ENCODE data around the gene TRAK1. TPM values are rescaled to one million over a fixed set of nuclear protein-coding genes. Genes with fewer than 3 reads are reported as not detected.

TRAK1 gene
- total RNA-seq, 1 experiment from 2014 or later = 15.5 TPM

DNA sequence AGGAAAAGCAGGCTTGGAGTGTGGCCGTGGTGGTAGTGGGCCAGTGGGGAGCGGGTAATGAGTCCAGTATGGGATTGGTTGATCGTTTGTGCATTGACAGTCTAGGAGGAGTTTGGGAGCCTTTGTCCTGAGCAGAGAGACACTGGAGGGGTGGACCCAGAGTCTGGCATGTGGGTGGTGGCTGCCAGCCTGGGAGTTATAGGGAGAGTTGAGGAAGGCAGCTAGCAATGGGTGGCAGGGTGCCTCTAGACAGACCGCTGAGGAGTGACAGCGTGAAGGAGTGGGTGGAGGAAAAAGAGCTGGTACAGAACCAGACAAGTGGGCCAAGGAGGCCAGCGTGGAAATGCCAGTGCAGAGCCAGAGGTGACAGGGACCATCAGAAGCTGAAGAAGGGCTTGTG lies 176.7 kb downstream of the TRAK1 start:
- no peak for DNase-seq (ENCODE audit: extremely low read depth, low read depth)

DNA sequence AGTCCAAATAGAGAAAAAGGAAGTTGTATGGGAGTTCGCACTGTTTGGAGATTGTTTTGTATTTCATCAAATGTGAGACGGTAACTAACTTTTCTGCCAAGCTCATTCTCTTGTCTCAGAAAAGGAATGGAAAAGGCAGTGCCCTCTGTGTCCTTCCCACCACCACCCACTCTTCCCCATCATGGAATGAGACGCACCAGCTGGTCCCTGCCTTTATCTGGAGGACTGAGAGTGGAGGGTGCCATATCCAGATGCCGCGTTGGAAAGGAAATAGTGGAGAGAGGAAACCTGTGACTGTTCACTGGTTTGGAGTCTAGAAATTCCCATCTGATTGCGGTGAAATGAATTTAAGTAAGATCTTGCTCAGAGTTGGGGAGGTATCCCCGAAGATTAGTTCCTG lies 178.5 kb downstream of the TRAK1 start:
- DNase-seq (ENCODE audit: extremely low read depth, low read depth) = no peak

DNA sequence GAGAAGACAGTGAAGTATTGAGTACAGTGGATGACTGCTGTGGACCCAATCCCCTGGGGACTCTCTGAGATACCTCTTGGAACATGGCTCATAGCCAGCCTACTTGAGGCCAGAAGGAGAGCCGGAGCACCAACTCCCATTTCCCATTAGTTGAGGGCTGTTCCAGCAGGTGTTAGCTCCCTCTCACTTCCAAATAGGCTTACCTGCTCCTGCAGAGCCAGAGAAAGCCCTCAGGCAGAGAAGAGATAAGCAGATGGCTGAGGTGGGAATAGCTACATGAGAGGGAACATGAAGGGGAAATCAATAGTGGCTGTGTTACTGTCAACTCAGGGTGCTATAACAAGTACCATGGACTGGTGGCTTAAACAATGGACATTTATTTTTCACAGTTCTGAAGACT lies 179.4 kb downstream of the TRAK1 start:
- DNase-seq (ENCODE audit: extremely low read depth, low read depth) = no peak

DNA sequence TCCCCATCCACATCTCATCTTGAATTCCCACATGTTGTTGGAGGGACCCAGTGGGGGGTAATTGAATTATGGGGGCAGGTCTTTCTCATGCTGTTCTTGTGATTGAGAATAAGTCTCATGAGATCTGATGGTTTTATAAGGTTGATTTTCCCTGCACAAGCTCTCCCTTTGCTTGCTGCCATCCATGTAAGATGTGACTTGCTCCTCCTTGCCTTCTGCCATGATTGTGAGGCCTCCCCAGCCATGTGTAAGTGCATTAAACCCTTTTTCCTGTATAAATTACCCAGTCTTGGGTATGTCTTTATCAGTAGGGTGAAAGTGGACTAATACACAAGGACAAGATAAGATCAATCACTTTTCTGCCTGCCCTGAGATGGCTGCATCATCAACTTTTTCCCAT lies 180.6 kb downstream of the TRAK1 start:
- no peak for DNase-seq (ENCODE audit: extremely low read depth, low read depth)

DNA sequence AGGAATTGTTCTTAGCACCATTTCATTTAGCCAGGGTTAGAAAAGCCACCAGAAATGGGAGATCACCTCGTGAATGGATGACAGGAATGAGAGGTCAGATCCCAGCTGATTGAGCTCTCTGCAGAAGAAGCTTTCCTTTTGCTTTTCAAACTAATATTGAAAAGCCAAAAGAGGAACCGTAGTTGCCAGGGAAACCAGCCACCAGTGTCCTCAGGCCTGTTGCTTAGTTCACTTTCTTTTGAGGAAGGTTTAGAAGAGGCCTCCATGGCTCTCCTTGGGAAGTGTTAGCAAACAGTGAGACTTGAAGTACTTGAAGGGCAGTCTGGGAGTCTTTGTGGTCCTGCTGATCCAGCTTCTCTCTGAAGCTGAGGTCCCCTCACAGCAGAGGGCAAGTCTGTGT lies 182.2 kb downstream of the TRAK1 start:
- DNase-seq (ENCODE audit: extremely low read depth, low read depth) = no peak

DNA sequence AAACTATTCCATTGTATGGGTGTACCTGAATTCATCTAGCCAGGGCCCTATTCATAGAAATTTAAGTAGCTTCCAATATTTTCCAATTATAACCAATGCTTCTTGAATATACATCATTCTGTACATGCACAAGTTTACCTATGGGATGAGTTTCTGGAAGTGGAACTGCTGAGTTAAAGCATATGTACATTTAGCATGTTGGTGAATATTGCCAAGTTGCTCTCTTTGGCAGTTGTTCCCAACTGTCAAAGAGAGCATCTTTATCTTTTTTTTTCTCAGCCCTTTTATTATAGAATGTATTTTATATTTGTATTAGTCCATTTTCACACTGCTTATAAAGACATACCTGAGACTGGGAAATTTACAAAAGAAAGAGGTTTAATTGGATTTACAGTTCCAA lies 183.1 kb downstream of the TRAK1 start:
- DNase-seq (ENCODE audit: extremely low read depth, low read depth) = no peak

DNA sequence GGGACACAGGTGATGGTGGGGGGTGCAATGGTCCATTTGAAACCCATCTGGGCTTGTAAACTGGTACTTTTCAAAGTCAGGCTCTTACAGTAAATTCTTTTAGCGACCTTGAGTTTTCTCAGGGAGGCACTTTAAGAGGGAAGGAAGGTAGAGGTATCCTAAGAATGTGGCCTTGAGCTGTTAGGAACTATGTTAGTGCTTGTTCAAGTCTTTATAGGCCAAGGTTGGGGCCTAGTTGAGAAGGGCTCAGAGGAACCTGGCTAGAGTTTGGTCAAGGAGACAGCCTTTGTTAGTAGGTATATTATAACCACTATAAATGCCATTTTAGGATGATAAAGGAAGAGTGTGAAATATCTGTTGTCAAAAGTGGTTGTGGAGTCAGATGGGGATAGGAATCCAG lies 184.1 kb downstream of the TRAK1 start:
- no peak for DNase-seq (ENCODE audit: extremely low read depth, low read depth)

Small RNAs within 50 kb of the gene (small RNA-seq; reads per million reads assigned to genes)
- gene RNU4-78P = 0 reads per million in 2 experiments

Other genes starting within 250 kb of the TRAK1 start
- gene ULK4, start 129.3 kb upstream of the TRAK1 start, total RNA-seq (2014; rRNA removed; shearing (Covaris generic)) = 5.6 and 7.6 TPM in 2 replicates
- gene CCK, start 174.8 kb downstream of the TRAK1 start, total RNA-seq (2014; rRNA removed; shearing (Covaris generic)) = not detected in 2 replicates

Data from NCI-H460 (cell line).